ENCODE measurements around the gene TLR6.
A peak's percentile ranks its signal among the peaks of the same experiment; 100 is the strongest.
"Not testable (repeated sequence)": the region's sequence is repeated elsewhere in the genome, so short reads cannot be mapped to it uniquely, and the experiment has no call there.

The TLR6 gene

DNA sequence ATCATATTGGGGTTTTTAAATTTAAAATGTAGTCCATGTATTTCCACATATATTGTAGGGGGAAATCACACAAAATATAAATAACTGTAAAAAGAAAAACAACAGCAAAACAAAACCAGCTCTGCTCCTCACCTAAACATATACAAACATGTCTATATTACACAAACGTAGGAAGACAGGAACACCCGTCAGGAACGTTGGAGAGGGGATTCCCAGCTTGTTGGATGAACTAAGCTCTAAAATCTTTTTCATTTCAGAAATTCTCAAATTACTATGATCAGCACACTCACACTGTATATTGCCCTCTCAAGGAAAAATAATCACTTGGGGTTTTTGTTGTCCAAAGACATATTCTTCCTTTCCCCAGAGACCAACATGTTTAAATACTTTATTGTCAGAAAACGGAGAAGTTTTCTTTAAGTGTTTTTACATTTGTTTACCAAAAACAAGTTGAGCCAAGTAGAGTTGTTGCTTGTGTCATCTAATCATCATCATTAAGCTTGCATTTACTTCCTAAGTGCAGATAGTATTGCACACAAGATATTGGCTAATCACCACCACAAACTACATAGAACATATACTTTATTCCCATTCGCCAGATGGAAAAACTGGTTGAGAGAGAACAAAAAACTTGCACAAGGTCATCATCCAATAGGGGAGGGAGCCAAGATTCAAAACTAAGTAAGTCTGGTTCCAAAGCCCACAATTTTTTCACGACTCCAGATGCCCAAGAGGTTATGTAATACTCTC is 71.4 kb downstream of the TLR6 start:
- no peak for DNase-seq

- no peak for DNase-seq
These were observed 72.5 kb downstream of the TLR6 start for GRCh38 chr4:38784141-38784540.

- DNase-seq: no peak
These were observed 73.5 kb downstream of the TLR6 start for GRCh38 chr4:38783109-38783460.

DNA sequence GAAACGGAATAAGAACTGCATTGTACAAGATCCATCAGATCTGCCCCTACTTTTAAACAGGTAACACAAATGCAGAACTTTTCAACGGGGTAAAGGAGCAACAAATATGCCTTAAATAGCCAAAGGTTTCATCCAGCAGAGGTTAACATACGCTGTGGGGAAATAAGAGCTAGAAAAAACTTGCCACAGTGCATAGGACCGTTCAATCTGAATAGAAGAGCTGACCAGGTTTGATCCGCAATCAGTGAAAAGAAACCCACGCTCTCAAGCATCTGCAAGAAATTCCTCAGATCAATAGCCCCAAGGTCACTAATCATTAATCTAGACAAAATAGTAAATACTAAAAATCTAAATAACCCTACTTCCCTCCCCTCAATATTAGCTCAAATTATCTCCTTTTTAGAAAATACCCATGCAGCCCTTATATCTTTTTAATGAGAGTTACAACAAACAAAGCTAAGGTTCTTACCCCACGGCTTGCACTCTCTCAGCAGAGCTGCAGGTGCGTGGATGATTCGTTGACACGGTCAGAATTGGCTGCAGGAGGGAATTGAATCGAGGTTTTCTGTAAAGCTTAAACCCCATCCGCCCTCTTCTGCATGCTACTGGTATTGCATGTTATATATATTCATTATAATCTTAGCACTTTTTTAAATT is 74.0 kb downstream of the TLR6 start, which contains the start of gene TLR10:
Gene TLR10 (minus strand): TSS at position 539 of the 657 bp plus-strand sequence. CDS start 7,400 bp downstream, outside the sequence.
- peak; percentile 87 for DNase-seq

DNA sequence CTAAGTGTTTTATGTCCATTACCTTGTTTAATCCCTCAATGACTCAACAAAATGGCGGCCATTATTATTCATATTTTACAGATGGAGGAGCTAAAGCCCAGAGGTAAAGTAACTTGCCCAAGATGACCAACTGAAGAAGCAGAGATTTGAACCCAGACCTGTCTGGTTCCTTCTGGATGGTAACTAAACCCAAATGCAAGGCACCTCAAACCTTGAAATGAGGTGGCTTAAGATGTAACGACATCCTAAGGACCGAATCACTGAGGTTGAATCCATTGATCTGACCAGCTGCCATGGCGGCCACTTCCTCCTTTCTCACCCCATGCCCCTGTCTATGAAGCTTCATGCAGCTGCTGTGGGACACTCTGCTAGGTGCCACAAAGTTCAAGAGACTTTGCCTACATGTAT is 74.8 kb downstream of the TLR6 start:
- DNase-seq: no peak

- DNase-seq: peak; percentile 80
These were observed 75.7 kb downstream of the TLR6 start for GRCh38 chr4:38780833-38781484.

DNA sequence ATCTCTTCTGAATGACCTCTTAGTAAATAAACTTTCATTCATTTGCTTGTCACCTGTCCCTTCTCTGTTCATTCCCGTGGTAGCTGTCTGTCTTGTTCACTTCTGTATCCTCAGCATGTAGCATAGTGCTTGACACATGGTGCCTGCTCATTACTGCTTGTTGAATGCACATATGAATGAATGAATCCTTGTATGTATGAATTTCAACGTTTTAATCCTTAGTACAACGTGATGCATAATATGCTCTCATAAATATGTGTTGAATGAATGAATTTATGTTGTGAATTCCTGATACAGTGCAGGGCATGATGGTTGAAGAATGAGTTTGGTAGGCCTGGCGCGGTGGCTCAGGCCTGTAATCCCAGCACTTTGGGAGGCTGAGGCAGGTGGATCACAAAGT is 76.8 kb downstream of the TLR6 start:
- DNase-seq: no peak

- DNase-seq: not testable (repeated sequence)
These were observed 78.7 kb downstream of the TLR6 start for GRCh38 chr4:38777925-38778324.

DNA sequence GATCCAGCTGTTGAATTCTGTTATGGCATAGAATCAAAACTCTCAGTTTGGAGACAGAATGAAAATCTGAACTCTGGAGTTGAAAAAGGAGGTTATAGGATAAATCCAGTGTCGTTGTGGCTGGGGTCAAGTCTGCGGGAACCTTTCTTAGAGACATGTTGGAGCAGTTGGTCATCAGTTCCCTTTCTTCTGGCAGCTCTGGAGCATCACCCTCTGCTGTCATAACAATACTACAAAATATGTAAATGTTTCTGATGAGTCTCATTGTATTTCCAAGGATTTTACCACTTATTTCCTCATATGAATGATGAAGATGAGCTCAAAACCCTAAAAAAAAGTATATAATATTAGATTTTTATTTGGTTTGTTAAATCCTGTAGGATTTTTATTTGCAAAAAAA is 81.3 kb downstream of the TLR6 start:
- DNase-seq: no peak

DNA sequence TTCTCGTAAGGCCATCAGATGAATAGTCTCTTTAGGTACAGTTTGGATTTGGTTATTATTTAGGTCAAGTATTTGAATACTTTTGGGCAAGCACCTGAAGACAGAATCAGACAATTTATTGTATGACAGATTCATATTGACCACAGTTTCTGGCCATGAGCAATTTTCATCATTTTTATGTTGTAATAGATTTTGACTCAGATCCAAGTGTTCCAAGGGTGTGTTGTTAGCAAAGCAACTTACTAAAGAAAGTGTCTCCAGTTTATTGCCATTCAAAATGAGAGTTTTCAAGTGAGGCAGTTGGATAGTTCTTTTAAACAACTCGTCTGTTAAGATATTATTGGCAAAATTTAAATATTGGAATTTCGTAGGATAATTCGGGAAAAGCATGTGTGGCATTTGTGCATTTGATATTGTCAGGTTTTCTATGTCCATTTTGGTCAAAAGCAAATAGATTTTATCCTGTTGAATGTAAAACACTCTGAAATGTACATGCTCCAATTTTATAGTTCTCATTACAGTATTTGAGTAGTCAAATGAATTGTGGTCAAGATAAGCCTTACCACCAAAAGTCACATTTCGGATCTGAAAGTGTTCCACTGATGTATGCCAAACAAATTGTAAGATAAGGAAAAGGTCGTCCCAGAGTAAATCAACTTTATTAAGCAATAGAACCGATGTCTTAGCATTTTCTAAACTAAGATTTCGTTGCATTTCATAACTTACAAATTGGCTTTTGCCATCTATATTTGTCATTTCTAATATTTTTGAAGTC is 82.2 kb downstream of the TLR6 start:
- DNase-seq: peak; percentile 49
